B cell (primary cell): ENCODE results near the gene TBC1D25. TPM values are rescaled to one million over a fixed set of nuclear protein-coding genes. Genes with fewer than 3 reads are reported as not detected.
"Not testable (repeated sequence)": the region's sequence is repeated elsewhere in the genome, so short reads cannot be mapped to it uniquely, and the experiment has no call there.

ENCODE experiments used
- ATAC-seq: fragments of 200-7000 bp; cut with Tn5 transposase; one replicate; pipeline ENCODE4 v1.10.0; 2021; ENCODE audit warnings: low read depth, mild to moderate bottlenecking, moderate number of reproducible peaks, moderate library complexity
- CTCF ChIA-PET: fragments of 350-600 bp; sonication (Branson Sonifier 250); formaldehyde crosslinking; loops from one replicate; lab custom pipeline; 2021; ENCODE audit warnings: antibody characterized with exemption, inconsistent platforms; lab: Charles Lee
- POLR2A ChIA-PET: fragments of 350-600 bp; sonication (Branson Sonifier 250); formaldehyde crosslinking; loops from one replicate; lab custom pipeline; 2021; ENCODE audit warnings: antibody characterized with exemption; lab: Charles Lee
- DNase-seq: peaks from one replicate; pipeline ENCODE4 v3.0.0; 2013
- H2AFZ ChIP-seq: 2 replicates; pipeline ENCODE4 v1.6.1; 2012; ENCODE audit warnings: mild to moderate bottlenecking, low read depth, low read length; ENCODE audit not compliant: insufficient read depth, poor library complexity, severe bottlenecking
- H3K27ac ChIP-seq, 2 donors: 1 replicate in 1 of 2; 2 replicates in 1 of 2; pipeline ENCODE4 v1.5.1; 2012 to 2013; ENCODE audit warnings: low read length in 2 of 2, mild to moderate bottlenecking in 2 of 2, moderate library complexity in 1 of 2
- H3K27me3 ChIP-seq, 4 experiments: fragments of 200-600 bp in 1 of 4; sonication (generic) in 1 of 4; replicated peaks in 1 of 4; 1 replicate in 2 of 4; 2 replicates in 2 of 4; pipeline versions ENCODE4 v1.6.1 to v1.7.0; 2013 to 2016; ENCODE audit warnings: low read length in 3 of 4, mild to moderate bottlenecking in 2 of 4, mixed read lengths in 1 of 4, moderate library complexity in 1 of 4; ENCODE audit not compliant: insufficient read depth in 4 of 4, control insufficient read depth in 3 of 4; ENCODE audit errors: control extremely low read depth in 1 of 4
- H3K36me3 ChIP-seq, 2 experiments: replicated peaks in 1 of 2; 1 replicate in 1 of 2; 2 replicates in 1 of 2; pipeline versions ENCODE4 v1.6.1 to v1.7.1; 2013; ENCODE audit warnings: low read length in 1 of 2; ENCODE audit not compliant: insufficient read depth in 2 of 2, control insufficient read depth in 1 of 2; ENCODE audit errors: control extremely low read depth in 1 of 2, extremely low read depth in 1 of 2
- H3K4me1 ChIP-seq, 2 donors: fragments of 200-600 bp in 1 of 2; sonication (generic) in 1 of 2; 1 replicate in 1 of 2; 2 replicates in 1 of 2; pipeline versions ENCODE4 v1.5.1 to v1.6.1; 2013 to 2017; ENCODE audit warnings: low read length in 2 of 2; ENCODE audit not compliant: control insufficient read depth in 2 of 2, insufficient read depth in 2 of 2
- H3K4me2 ChIP-seq: replicated peaks from 2 replicates; pipeline ENCODE3; 2012; ENCODE audit warnings: mild to moderate bottlenecking, low read depth, low read length; ENCODE audit not compliant: poor library complexity, severe bottlenecking
- H3K4me3 ChIP-seq, 5 experiments: fragments of 200-600 bp in 1 of 5; sonication (generic) in 1 of 5; 1 replicate in 3 of 5; 2 replicates in 2 of 5; pipeline versions ENCODE4 v1.5.1 to v1.7.0; 2011 to 2016; ENCODE audit warnings: low read length in 4 of 5, mild to moderate bottlenecking in 4 of 5, low read depth in 2 of 5, control low read depth in 1 of 5, moderate library complexity in 1 of 5; ENCODE audit not compliant: insufficient read depth in 1 of 5; ENCODE audit errors: control extremely low read depth in 1 of 5, extremely low read depth in 1 of 5
- H3K79me2 ChIP-seq: fragments of 200-600 bp; sonication (generic); one replicate; pipeline ENCODE4 v1.6.0; 2016; ENCODE audit warnings: low read length; ENCODE audit not compliant: control insufficient read depth, insufficient read depth
- H3K9ac ChIP-seq: fragments of 200-600 bp; sonication (generic); 2 replicates; pipeline ENCODE4 v1.6.1; 2017; ENCODE audit warnings: mild to moderate bottlenecking, low read length, moderate library complexity
- H3K9me3 ChIP-seq, 3 donors: one replicate each; pipeline versions ENCODE4 v1.6.1 to v1.7.1; 2013; ENCODE audit warnings: low read length in 2 of 3; ENCODE audit not compliant: control insufficient read depth in 2 of 3, insufficient read depth in 1 of 3; ENCODE audit errors: control extremely low read depth in 1 of 3
- H4K20me1 ChIP-seq: 2 replicates; pipeline ENCODE4 v1.6.0; 2012; ENCODE audit warnings: mild to moderate bottlenecking, low read length; ENCODE audit not compliant: insufficient read depth, control insufficient read depth, poor library complexity, severe bottlenecking
- H3K27ac Mint-ChIP-seq: one replicate; pipeline ENCODE4 v1.8.0; 2021; ENCODE audit warnings: mixed read lengths
- H3K27me3 Mint-ChIP-seq: one replicate; pipeline ENCODE4 v1.8.0; 2021; ENCODE audit warnings: mixed read lengths
- H3K4me1 Mint-ChIP-seq: one replicate; pipeline ENCODE4 v1.8.0; 2021; ENCODE audit warnings: mixed read lengths
- H3K4me3 Mint-ChIP-seq: one replicate; pipeline ENCODE4 v1.8.0; 2021; ENCODE audit warnings: mixed read lengths
- H3K9me3 Mint-ChIP-seq: one replicate; pipeline ENCODE4 v1.8.0; 2022; ENCODE audit warnings: mixed read lengths; ENCODE audit not compliant: insufficient read depth
- EZH2 ChIP-seq: IDR thresholded peaks from 2 replicates; pipeline ENCODE4 v1.6.1; 2012; ENCODE audit warnings: borderline replicate concordance, low read depth, mild to moderate bottlenecking, moderate library complexity, low read length; ENCODE audit not compliant: insufficient read depth, poor library complexity, severe bottlenecking
- WGBS: methylation state at CpG from one replicate; pipeline ENCODE4 v1.1.5; 2013; ENCODE audit warnings: missing lambda C conversion rate; ENCODE audit not compliant: insufficient coverage; 5-methylcytosine and 5-hydroxymethylcytosine counted together
- intact Hi-C: fragments of 100-400 bp; cut with micrococcal nuclease; formaldehyde crosslinking; loops from one replicate; pipeline ENCODE4 v1.10.0; 2022
- polyA plus RNA-seq: library from polyadenylated mRNA; depleted of rRNA; stranded (reverse); fragments of >200 nt; gene quantifications from 2 replicates; pipeline ENCODE4 v1.2.3, GENCODE V29; 2012
- total RNA-seq, 2 donors: library from RNA; stranded (reverse); fragments of 120-200 nt in 1 of 2; gene quantifications; 1 replicate in 1 of 2; 2 replicates in 1 of 2; pipeline versions ENCODE4 v1.2.3 to v1.2.4, GENCODE V29; 2013 to 2022
- TF ChIP-seq, protein P1 (sequence below): fragments of 200-600 bp; IDR thresholded peaks from one replicate; pipeline ENCODE4 v1.8.0; 2022; ENCODE audit warnings: antibody characterized with exemption, mild to moderate bottlenecking

Gene TBC1D25
- total and polyA plus RNA-seq, 2 donors (not counting 1 experiment from before 2014, with no cell fraction given) = 24.6 to 31.5 TPM

DNA sequence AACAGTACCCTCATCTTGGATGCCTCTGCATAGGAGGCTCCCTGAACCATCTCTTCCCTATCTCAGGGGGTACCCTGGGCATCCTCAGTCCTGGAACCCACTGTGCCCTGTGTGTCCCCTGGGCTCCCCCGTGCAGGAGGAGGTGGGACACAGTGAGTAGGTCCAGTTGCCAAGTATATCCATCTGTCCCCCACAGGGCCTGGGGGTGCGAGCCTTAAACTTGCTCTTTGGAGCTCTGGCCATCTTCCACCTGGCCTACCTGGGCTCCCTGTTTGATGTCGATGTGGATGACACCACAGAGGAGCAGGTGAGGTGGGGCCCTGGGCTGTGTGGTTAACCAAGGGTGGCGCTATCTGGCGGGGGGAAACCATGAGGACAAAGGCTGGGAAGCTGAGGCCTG lies 22.5 kb upstream of the TBC1D25 start:
- Mint-ChIP-seq H3K27me3 (no peaks in the 10 kb centered on the region), H3K4me1 (peaks cover 8% of the 10 kb centered on the region), H3K27ac (no peak overlapping the region), H3K4me3 (no peak overlapping the region), H3K9me3 (no peaks in the 10 kb centered on the region)
- no peaks in the 10 kb centered on the region for H3K27me3 ChIP-seq
- H3K4me3 ChIP-seq = no peak overlapping the region
- TF ChIP-seq, protein P1, sequence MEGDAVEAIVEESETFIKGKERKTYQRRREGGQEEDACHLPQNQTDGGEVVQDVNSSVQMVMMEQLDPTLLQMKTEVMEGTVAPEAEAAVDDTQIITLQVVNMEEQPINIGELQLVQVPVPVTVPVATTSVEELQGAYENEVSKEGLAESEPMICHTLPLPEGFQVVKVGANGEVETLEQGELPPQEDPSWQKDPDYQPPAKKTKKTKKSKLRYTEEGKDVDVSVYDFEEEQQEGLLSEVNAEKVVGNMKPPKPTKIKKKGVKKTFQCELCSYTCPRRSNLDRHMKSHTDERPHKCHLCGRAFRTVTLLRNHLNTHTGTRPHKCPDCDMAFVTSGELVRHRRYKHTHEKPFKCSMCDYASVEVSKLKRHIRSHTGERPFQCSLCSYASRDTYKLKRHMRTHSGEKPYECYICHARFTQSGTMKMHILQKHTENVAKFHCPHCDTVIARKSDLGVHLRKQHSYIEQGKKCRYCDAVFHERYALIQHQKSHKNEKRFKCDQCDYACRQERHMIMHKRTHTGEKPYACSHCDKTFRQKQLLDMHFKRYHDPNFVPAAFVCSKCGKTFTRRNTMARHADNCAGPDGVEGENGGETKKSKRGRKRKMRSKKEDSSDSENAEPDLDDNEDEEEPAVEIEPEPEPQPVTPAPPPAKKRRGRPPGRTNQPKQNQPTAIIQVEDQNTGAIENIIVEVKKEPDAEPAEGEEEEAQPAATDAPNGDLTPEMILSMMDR = no peak
- no peak for TF ChIP-seq EZH2
- H3K9ac ChIP-seq = no peak overlapping the region
- no peaks in the 10 kb centered on the region for H3K79me2 ChIP-seq
- H3K36me3 ChIP-seq = no peaks in the 10 kb centered on the region
- no peak overlapping the region for H3K4me2 ChIP-seq
- H4K20me1 ChIP-seq = no peaks in the 10 kb centered on the region
- no peak overlapping the region for H2AFZ ChIP-seq
- WGBS = 60% methylated on average over 1 of the region's 5 CpGs
- no peaks in the 10 kb centered on the region for H3K9me3 ChIP-seq
- ATAC-seq (no peak), DNase-seq (no peak)
- no peak overlapping the region for H3K27ac ChIP-seq
- ChIA-PET POLR2A (no interaction called here), CTCF (no interaction called here)
- intact Hi-C loops = no loop called here
- H3K4me1 ChIP-seq = peaks cover 9 to 10% of the 10 kb centered on the region in 2 donors

DNA sequence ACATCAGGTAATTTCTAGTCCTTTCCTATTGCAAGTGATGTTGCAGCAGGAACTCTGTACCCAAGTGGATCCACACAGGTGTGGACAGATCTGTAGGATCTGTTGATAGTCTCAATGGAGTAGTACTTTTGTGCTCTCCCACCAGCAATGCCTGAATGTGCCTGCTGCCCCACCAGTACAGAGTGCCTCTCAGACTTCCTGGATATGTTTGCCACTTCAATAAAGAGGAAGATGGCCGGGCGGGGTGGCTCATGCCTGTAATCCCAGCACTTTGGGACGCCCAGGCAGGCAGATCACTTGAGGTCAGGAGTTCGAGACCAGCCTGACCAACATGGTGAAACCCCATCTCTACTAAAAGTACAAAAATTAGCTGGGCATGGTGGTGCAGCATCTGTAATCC lies 20.0 kb upstream of the TBC1D25 start:
- H3K27ac Mint-ChIP-seq, H3K4me3 Mint-ChIP-seq, H3K4me2 ChIP-seq, H3K27me3 Mint-ChIP-seq, H3K27ac ChIP-seq, intact Hi-C loops, CTCF ChIA-PET, H3K27me3 ChIP-seq, H3K9ac ChIP-seq, H2AFZ ChIP-seq, H4K20me1 ChIP-seq, H3K36me3 ChIP-seq, DNase-seq, H3K9me3 ChIP-seq, H3K4me3 ChIP-seq, H3K9me3 Mint-ChIP-seq, ATAC-seq: not testable (repeated sequence)
- WGBS = no CpG with 5 or more reads among the region's 4 CpGs
- peaks cover 15% of the 10 kb centered on the region for H3K79me2 ChIP-seq
- peaks cover 12% of the 10 kb centered on the region for H3K4me1 Mint-ChIP-seq
- POLR2A ChIA-PET = interaction anchor here (1.2 kb wide), 1 partner anchor 20 kb away, joined by 5 read pairs; the partner anchor contains the start of gene TBC1D25
- peaks cover 12 to 19% of the 10 kb centered on the region in 2 donors for H3K4me1 ChIP-seq
